Measurements from ENCODE around the gene SOX5. TPM values are rescaled to one million over a fixed set of nuclear protein-coding genes. Genes with fewer than 3 reads are reported as not detected.

Gene SOX5
- total RNA-seq, 1 donor from 2014 or later, result 86.8 TPM

DNA sequence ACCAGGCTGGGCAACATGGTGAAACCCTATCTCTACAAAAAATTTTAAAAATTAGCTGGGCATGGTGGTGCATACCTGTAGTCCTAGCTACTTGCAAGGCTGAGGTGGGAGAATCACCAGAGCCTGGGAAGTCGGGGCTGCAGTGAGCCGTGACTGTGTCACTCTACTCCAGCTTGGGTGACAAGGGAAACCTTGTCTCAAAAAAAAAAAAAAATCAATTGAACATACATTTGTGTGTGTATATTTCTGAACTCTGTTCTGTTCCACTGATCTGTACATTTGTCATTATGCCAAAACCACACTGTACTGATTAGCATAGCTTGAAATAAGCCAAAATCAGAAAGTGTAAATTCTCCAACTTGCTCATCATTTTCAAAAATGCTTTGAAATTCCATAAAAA lies 254.6 kb downstream of the SOX5 start:
- peaks cover 4% of the 10 kb centered on the region for H3K9me3 Mint-ChIP-seq
- H3K4me3 Mint-ChIP-seq, result no peak overlapping the region
- no peak for TF ChIP-seq CTCF (conservative IDR thresholded peaks at IDR 0.05)
- peaks cover 22% of the 10 kb centered on the region for H3K36me3 Mint-ChIP-seq (ENCODE audit: low read depth)
- peaks cover 7% of the 10 kb centered on the region for H3K4me1 Mint-ChIP-seq
- H3K27ac Mint-ChIP-seq (ENCODE audit: unreplicated experiment), result no peak overlapping the region
- H3K27me3 Mint-ChIP-seq (ENCODE audit: low read depth), result no peaks in the 10 kb centered on the region
- DNase-seq (ENCODE audit: low read depth, low spot score), result no peak

GRCh38 chr12:23694307-23694706 lies 255.2 kb downstream of the SOX5 start:
- Mint-ChIP-seq H3K27ac (ENCODE audit: unreplicated experiment) (no peak overlapping the region), H3K4me3 (no peak overlapping the region), H3K9me3 (peaks cover 4% of the 10 kb centered on the region), H3K4me1 (peaks cover 7% of the 10 kb centered on the region), H3K27me3 (ENCODE audit: low read depth) (no peaks in the 10 kb centered on the region), H3K36me3 (ENCODE audit: low read depth) (peaks cover 22% of the 10 kb centered on the region)
- TF ChIP-seq CTCF (conservative IDR thresholded peaks at IDR 0.05), result no peak
- DNase-seq (ENCODE audit: low read depth, low spot score), result no peak

GRCh38 chr12:23687947-23688346 lies 261.5 kb downstream of the SOX5 start:
- H3K4me3 Mint-ChIP-seq, result no peak overlapping the region
- TF ChIP-seq CTCF (conservative IDR thresholded peaks at IDR 0.05), result no peak
- peaks cover 24% of the 10 kb centered on the region for H3K4me1 Mint-ChIP-seq
- no peaks in the 10 kb centered on the region for H3K27me3 Mint-ChIP-seq (ENCODE audit: low read depth)
- peaks cover 15% of the 10 kb centered on the region for H3K36me3 Mint-ChIP-seq (ENCODE audit: low read depth)
- H3K9me3 Mint-ChIP-seq, result peaks cover 4% of the 10 kb centered on the region
- DNase-seq (ENCODE audit: low read depth, low spot score), result no peak
- no peak overlapping the region for H3K27ac Mint-ChIP-seq (ENCODE audit: unreplicated experiment)

GRCh38 chr12:23686095-23686494 lies 263.4 kb downstream of the SOX5 start:
- Mint-ChIP-seq H3K9me3 (peaks cover 4% of the 10 kb centered on the region), H3K27ac (ENCODE audit: unreplicated experiment) (no peak overlapping the region), H3K4me1 (peaks cover 24% of the 10 kb centered on the region), H3K4me3 (no peak overlapping the region), H3K36me3 (ENCODE audit: low read depth) (peaks cover 17% of the 10 kb centered on the region), H3K27me3 (ENCODE audit: low read depth) (no peaks in the 10 kb centered on the region)
- no peak for TF ChIP-seq CTCF (conservative IDR thresholded peaks at IDR 0.05)
- no peak for DNase-seq (ENCODE audit: low read depth, low spot score)

DNA sequence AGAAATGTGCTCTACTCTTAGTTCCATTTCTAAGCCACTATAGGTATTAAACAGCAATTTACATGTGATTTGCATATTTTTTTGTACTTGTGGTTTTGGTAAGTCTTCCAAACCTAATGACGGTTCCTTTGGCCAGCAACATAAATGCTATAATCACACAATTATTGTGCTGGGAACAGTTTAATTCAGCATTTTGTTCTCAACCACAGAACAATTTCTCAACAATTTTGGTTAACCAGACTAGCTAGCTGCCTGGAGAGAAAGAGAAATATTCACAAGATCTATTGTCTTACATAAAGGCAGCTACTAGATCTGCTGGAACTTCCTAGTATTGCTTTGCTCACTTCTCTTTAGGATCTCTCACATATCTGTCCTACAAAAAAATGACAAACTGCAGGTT lies 265.3 kb downstream of the SOX5 start:
- TF ChIP-seq CTCF (conservative IDR thresholded peaks at IDR 0.05), result no peak
- Mint-ChIP-seq H3K36me3 (ENCODE audit: low read depth) (peaks cover 21% of the 10 kb centered on the region), H3K9me3 (peaks cover 4% of the 10 kb centered on the region), H3K27me3 (ENCODE audit: low read depth) (no peaks in the 10 kb centered on the region), H3K4me3 (no peak overlapping the region), H3K4me1 (peaks cover 17% of the 10 kb centered on the region), H3K27ac (ENCODE audit: unreplicated experiment) (no peak overlapping the region)
- no peak for DNase-seq (ENCODE audit: low read depth, low spot score)

DNA sequence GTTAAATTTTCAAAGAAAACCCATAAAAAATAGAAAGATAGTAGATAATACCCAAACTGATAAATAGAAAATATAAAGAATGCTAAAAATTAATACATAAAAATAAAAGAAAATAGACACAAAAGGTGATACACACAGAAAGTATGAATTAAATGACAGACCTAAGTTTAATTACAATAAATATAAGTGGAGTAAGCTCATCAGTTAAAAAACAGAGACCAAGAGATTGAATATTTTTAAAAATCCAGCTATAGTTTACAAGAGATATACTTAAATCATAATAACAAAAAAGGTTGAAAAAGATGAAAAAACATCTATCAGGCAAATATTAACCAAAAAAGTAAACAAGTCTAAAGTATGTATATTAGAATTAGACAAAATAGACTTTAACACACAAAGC lies 268.2 kb downstream of the SOX5 start:
- peaks cover 19% of the 10 kb centered on the region for H3K4me1 Mint-ChIP-seq

More for the DNA sequence above, 268.2 kb downstream of the SOX5 start:
- Mint-ChIP-seq H3K27ac (ENCODE audit: unreplicated experiment) (no peak overlapping the region), H3K4me3 (no peak overlapping the region), H3K9me3 (peaks cover 4% of the 10 kb centered on the region), H3K27me3 (ENCODE audit: low read depth) (no peaks in the 10 kb centered on the region), H3K36me3 (ENCODE audit: low read depth) (peaks cover 26% of the 10 kb centered on the region)
- DNase-seq (ENCODE audit: low read depth, low spot score), result no peak
- TF ChIP-seq CTCF (conservative IDR thresholded peaks at IDR 0.05), result no peak

Measured in neural crest cell (in vitro differentiated cells).